HepG2 (cell line): ENCODE results near the gene ULK4. TPM values are rescaled to one million over a fixed set of nuclear protein-coding genes. Genes with fewer than 3 reads are reported as not detected.

Experiments used
- ATAC-seq: fragments of 200-7000 bp; cut with Tn5 transposase; 3 replicates; pipeline ENCODE4 v1.9.1; 2020; ENCODE audit warnings: mild to moderate bottlenecking, moderate library complexity
- BruUV-seq: library from RNA; stranded (reverse); fragments of 400-500 nt; replicated peaks from 2 replicates; lab custom pipeline; 2021; lab: Mats Ljungman, UMichigan
- CTCF ChIA-PET: fragments of 300-600 bp; formaldehyde crosslinking; extraction: SDS; loops from one replicate; lab custom pipeline; 2021; ENCODE audit warnings: low total read pairs, inconsistent platforms, low intra/inter-chr PET ratio; lab: Yijun Ruan, JAX
- POLR2A ChIA-PET: fragments of 350-600 bp; sonication (Branson Sonifier 250); formaldehyde crosslinking; loops from one replicate; lab custom pipeline; 2020; ENCODE audit warnings: antibody characterized with exemption, inconsistent platforms; lab: Yijun Ruan, JAX
- DNase-seq: peaks from one replicate; pipeline ENCODE4 v3.0.0-alpha.2; 2015; ENCODE audit warnings: low spot score
- FAIRE-seq: peaks from 3 replicates; lab custom pipeline; 2011; peaks lifted over from hg19 to GRCh38; lab: Jason Lieb, UNC
- H2AFZ ChIP-seq: one replicate; pipeline ENCODE4 v1.6.1; 2011; ENCODE audit warnings: low read length, inconsistent platforms
- H3K27ac ChIP-seq: fragments of 300-600 bp; 3 replicates; pipeline ENCODE4 v1.8.0; 2011; ENCODE audit warnings: mixed run types, mild to moderate bottlenecking, mixed read lengths, low read length, inconsistent platforms; ENCODE audit not compliant: insufficient read depth; ENCODE audit errors: extremely low read length
- H3K27me3 ChIP-seq, 2 experiments: fragments of 200-600 bp in 1 of 2; 2 replicates in 1 of 2; 3 replicates in 1 of 2; pipeline versions ENCODE4 v1.6.0 to v1.8.0; 2011; ENCODE audit warnings: low read length in 2 of 2, mild to moderate bottlenecking in 2 of 2, moderate library complexity in 2 of 2, inconsistent platforms in 1 of 2; ENCODE audit not compliant: insufficient read depth in 2 of 2, control insufficient read depth in 1 of 2
- H3K36me3 ChIP-seq, 2 experiments: fragments of 200-600 bp in 1 of 2; replicated peaks in 1 of 2; 2 replicates in 1 of 2; 3 replicates in 1 of 2; pipeline versions ENCODE4 v1.5.1 to v1.8.0; 2011; ENCODE audit warnings: low read length in 2 of 2, inconsistent platforms in 1 of 2; ENCODE audit not compliant: insufficient read depth in 2 of 2, control insufficient read depth in 1 of 2
- H3K4me1 ChIP-seq: 2 replicates; pipeline ENCODE4 v1.5.1; 2012; ENCODE audit warnings: low read length, inconsistent platforms; ENCODE audit not compliant: insufficient read depth
- H3K4me2 ChIP-seq: 2 replicates; pipeline ENCODE4 v1.6.0; 2011; ENCODE audit warnings: low read depth, low read length, inconsistent platforms
- H3K4me3 ChIP-seq, 3 experiments: fragments of 200-600 bp in 1 of 3; sonication (generic), shearing (Covaris generic) in 1 of 3; replicated peaks in 1 of 3; 2 replicates each; pipeline ENCODE4 v1.5.1; 2011 to 2016; ENCODE audit warnings: low read length in 3 of 3, inconsistent platforms in 2 of 3, low read depth in 2 of 3, mild to moderate bottlenecking in 2 of 3, control low read depth in 1 of 3, mixed read lengths in 1 of 3; ENCODE audit not compliant: insufficient read depth in 1 of 3
- H3K79me2 ChIP-seq: one replicate; pipeline ENCODE4 v1.6.1; 2011; ENCODE audit warnings: low read length, inconsistent platforms; ENCODE audit not compliant: insufficient read depth
- H3K9ac ChIP-seq: 2 replicates; pipeline ENCODE4 v1.6.0; 2011; ENCODE audit warnings: mild to moderate bottlenecking, low read depth, low read length, inconsistent platforms; ENCODE audit not compliant: insufficient read depth
- H3K9me3 ChIP-seq: 2 replicates; pipeline ENCODE4 v1.5.1; 2012; ENCODE audit warnings: mild to moderate bottlenecking, low read length
- H4K20me1 ChIP-seq: 2 replicates; pipeline ENCODE4 v1.6.0; 2011; ENCODE audit warnings: inconsistent platforms, mild to moderate bottlenecking, low read length, moderate library complexity; ENCODE audit not compliant: insufficient read depth
- FOSL2 ChIP-seq: sonication (generic); formaldehyde crosslinking; IDR thresholded peaks from 2 replicates; pipeline ENCODE4 v1.4.0; 2020; ENCODE audit warnings: missing genetic modification reagents
- KIAA2018 ChIP-seq: sonication (generic); formaldehyde crosslinking; IDR thresholded peaks from 2 replicates; pipeline ENCODE4 v1.5.0; 2020; ENCODE audit warnings: mild to moderate bottlenecking, missing genetic modification reagents, borderline replicate concordance
- NCOA2 ChIP-seq: sonication (generic); formaldehyde crosslinking; IDR thresholded peaks from 2 replicates; pipeline ENCODE4 v1.8.0; 2022; ENCODE audit warnings: inconsistent platforms
- SMAD1 ChIP-seq: sonication (generic); formaldehyde crosslinking; IDR thresholded peaks from 2 replicates; pipeline ENCODE4 v1.4.0; 2020; ENCODE audit warnings: missing genetic modification reagents, low read depth, mild to moderate bottlenecking, borderline replicate concordance
- ZMYM4 ChIP-seq: sonication (generic); formaldehyde crosslinking; IDR thresholded peaks from 2 replicates; pipeline ENCODE4 v1.8.1; 2023; ENCODE audit warnings: mild to moderate bottlenecking, missing genetic modification reagents
- ZNF512 ChIP-seq: sonication (generic); formaldehyde crosslinking; IDR thresholded peaks from 2 replicates; pipeline ENCODE4 v1.4.0; 2020; ENCODE audit warnings: mild to moderate bottlenecking, missing genetic modification reagents
- ZNF605 ChIP-seq: sonication (generic); formaldehyde crosslinking; IDR thresholded peaks from 2 replicates; pipeline ENCODE4 v1.8.0; 2022; ENCODE audit warnings: mild to moderate bottlenecking, missing genetic modification reagents
- ZNF615 ChIP-seq: sonication (generic); formaldehyde crosslinking; IDR thresholded peaks from 2 replicates; pipeline ENCODE4 v1.5.0; 2020; ENCODE audit warnings: mild to moderate bottlenecking, missing genetic modification reagents, borderline replicate concordance
- WGBS: methylation state at CpG from one replicate; pipeline ENCODE4 v1.1.6; 2017; ENCODE audit warnings: low lambda C conversion rate; 5-methylcytosine and 5-hydroxymethylcytosine counted together
- in situ Hi-C: cut with HindIII; loops from 2 replicates; pipeline ENCODE4 v1.10.0; 2017; ENCODE audit warnings: low pct_unique_long_range_greater_than_20kb; ENCODE audit not compliant: extremely low pct_ligation_motif_present
- intact Hi-C: fragments of 100-400 bp; cut with micrococcal nuclease; formaldehyde crosslinking; loops from one replicate; pipeline ENCODE4 v1.10.0; 2022; ENCODE audit not compliant: unreplicated experiment
- polyA plus RNA-seq, 8 experiments: library from polyadenylated mRNA; depleted of rRNA in 3 of 8; stranded (reverse) in 7 of 8; unstranded in 1 of 8; fragments of >200 nt; fragmentation: Illumina TruSeq in 4 of 8; extraction: Trizol in 4 of 8; gene quantifications; 2 replicates each; pipeline versions ENCODE4 v1.2.1 to v1.2.3, GENCODE V29; 2011 to 2016; ENCODE audit warnings: low read depth in 4 of 8, missing spikeins in 1 of 8, mixed read lengths in 1 of 8; ENCODE audit not compliant: insufficient read depth in 1 of 8
- total RNA-seq, 5 experiments: library from RNA; depleted of rRNA; stranded (reverse); fragments of >200 nt; fragmentation: Illumina TruSeq; extraction: Trizol; gene quantifications; 2 replicates each; pipeline ENCODE4 v1.2.3, GENCODE V29; 2016; ENCODE audit warnings: low read depth in 1 of 5
- TF ChIP-seq, protein P1 (sequence below): sonication (generic); formaldehyde crosslinking; IDR thresholded peaks from 2 replicates; pipeline ENCODE4 v1.4.0; 2020; ENCODE audit warnings: mild to moderate bottlenecking, missing genetic modification reagents

The ULK4 gene
- total and polyA plus RNA-seq, 2 of the 13 experiments (the other 11 are each of a cell fraction or from before 2014, with no cell fraction given): 6.7 to 11.8 TPM

GRCh38 chr3:41276191-41276590, 685.7 kb downstream of the ULK4 start:
- peak overlapping the region; percentile 63 for H3K4me2 ChIP-seq
- no peak for FAIRE-seq
- in situ Hi-C loops: no loop called here

More at GRCh38 chr3:41276191-41276590, 685.7 kb downstream of the ULK4 start:
- H3K4me1 ChIP-seq: peaks cover 61% of the 10 kb centered on the region
- CTCF ChIA-PET: no interaction called here
- peak overlapping the region; percentile 81 for H3K27ac ChIP-seq
- ATAC-seq: no peak
- H3K9ac ChIP-seq: peak overlapping the region; percentile 49
- no peak for TF ChIP-seq ZMYM4 (CRISPR knock-in tag)
- TF ChIP-seq SMAD1 (CRISPR knock-in tag): no peak
- TF ChIP-seq ZNF605 (CRISPR knock-in tag): no peak
- TF ChIP-seq ZNF615: no peak
- TF ChIP-seq NCOA2 (CRISPR knock-in tag): no peak
- TF ChIP-seq ZNF512: no peak
- no peak for TF ChIP-seq FOSL2 (CRISPR knock-in tag)
- TF ChIP-seq, protein P1, sequence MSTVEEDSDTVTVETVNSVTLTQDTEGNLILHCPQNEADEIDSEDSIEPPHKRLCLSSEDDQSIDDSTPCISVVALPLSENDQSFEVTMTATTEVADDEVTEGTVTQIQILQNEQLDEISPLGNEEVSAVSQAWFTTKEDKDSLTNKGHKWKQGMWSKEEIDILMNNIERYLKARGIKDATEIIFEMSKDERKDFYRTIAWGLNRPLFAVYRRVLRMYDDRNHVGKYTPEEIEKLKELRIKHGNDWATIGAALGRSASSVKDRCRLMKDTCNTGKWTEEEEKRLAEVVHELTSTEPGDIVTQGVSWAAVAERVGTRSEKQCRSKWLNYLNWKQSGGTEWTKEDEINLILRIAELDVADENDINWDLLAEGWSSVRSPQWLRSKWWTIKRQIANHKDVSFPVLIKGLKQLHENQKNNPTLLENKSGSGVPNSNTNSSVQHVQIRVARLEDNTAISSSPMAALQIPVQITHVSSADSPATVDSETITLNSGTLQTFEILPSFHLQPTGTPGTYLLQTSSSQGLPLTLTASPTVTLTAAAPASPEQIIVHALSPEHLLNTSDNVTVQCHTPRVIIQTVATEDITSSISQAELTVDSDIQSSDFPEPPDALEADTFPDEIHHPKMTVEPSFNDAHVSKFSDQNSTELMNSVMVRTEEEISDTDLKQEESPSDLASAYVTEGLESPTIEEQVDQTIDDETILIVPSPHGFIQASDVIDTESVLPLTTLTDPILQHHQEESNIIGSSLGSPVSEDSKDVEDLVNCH: no peak
- no peak for TF ChIP-seq KIAA2018 (CRISPR knock-in tag)
- peaks cover 24% of the 10 kb centered on the region for H3K79me2 ChIP-seq
- H2AFZ ChIP-seq: no peak overlapping the region
- no peaks in the 10 kb centered on the region; a peak in 1 of 5 replicates for H3K36me3 ChIP-seq
- intact Hi-C loops: loop anchor here (5.0 kb wide), 1 partner anchor 74 kb away; no protein-coding TSS in a partner anchor
- peak overlapping the region; percentile 34 to 59 (median 40) for H3K4me3 ChIP-seq
- 76% methylated on average over 4 of the region's 4 CpGs for WGBS
- H3K9me3 ChIP-seq: no peaks in the 10 kb centered on the region
- no peaks in the 10 kb centered on the region for H4K20me1 ChIP-seq
- DNase-seq: no peak
- BruUV-seq: no TSS peak
- POLR2A ChIA-PET: interaction anchor here (1.0 to 4.0 kb wide), 4 partner anchors 11 to 76 kb away, joined by 3 to 20 read pairs (median 3); partner anchors contain the start of gene CTNNB1
- H3K27me3 ChIP-seq: no peaks in the 10 kb centered on the region
